HEK293 (cell line): Measurements from ENCODE around the gene NHSL2.

ENCODE experiments used
- CTCF ChIP-seq: fragments of 450-650 bp; formaldehyde crosslinking; IDR thresholded peaks from 2 replicates; pipeline ENCODE4 v1.5.1; 2016; ENCODE audit warnings: missing biosample characterization, missing genetic modification characterization
- IKZF3 ChIP-seq: fragments of 450-650 bp; IDR thresholded peaks from 2 replicates; pipeline ENCODE4 v1.5.0; 2018; ENCODE audit warnings: missing biosample characterization, mild to moderate bottlenecking, missing genetic modification characterization, moderate library complexity
- PRDM1 ChIP-seq: fragments of 450-650 bp; formaldehyde crosslinking; IDR thresholded peaks from 2 replicates; pipeline ENCODE4; 2016; ENCODE audit warnings: missing biosample characterization, missing genetic modification characterization
- ZBTB1 ChIP-seq: fragments of 450-650 bp; formaldehyde crosslinking; IDR thresholded peaks from 2 replicates; pipeline ENCODE4 v1.5.1; 2016; ENCODE audit warnings: missing biosample characterization, missing genetic modification characterization
- ZNF341 ChIP-seq: fragments of 450-650 bp; formaldehyde crosslinking; IDR thresholded peaks from 2 replicates; pipeline ENCODE4; 2016; ENCODE audit warnings: low read depth, missing biosample characterization, missing genetic modification characterization
- ZNF354C ChIP-seq: fragments of 450-650 bp; formaldehyde crosslinking; IDR thresholded peaks from 2 replicates; pipeline ENCODE4 v1.5.1; 2016; ENCODE audit warnings: missing biosample characterization, missing genetic modification characterization, low read depth, borderline replicate concordance
- ZNF404 ChIP-seq: fragments of 450-650 bp; formaldehyde crosslinking; IDR thresholded peaks from 2 replicates; pipeline ENCODE4 v1.5.1; 2017; ENCODE audit warnings: missing biosample characterization, missing genetic modification characterization
- ZNF449 ChIP-seq: fragments of 450-650 bp; formaldehyde crosslinking; IDR thresholded peaks from 2 replicates; pipeline ENCODE4 v1.5.1; 2017; ENCODE audit warnings: missing biosample characterization, mild to moderate bottlenecking, missing genetic modification characterization, moderate library complexity
- ZNF48 ChIP-seq: fragments of 450-650 bp; formaldehyde crosslinking; IDR thresholded peaks from 2 replicates; pipeline ENCODE4 v1.5.1; 2016; ENCODE audit warnings: missing biosample characterization, missing genetic modification characterization
- ZSCAN18 ChIP-seq: fragments of 450-650 bp; formaldehyde crosslinking; IDR thresholded peaks from 2 replicates; pipeline ENCODE4 v1.5.1; 2016; ENCODE audit warnings: missing biosample characterization, missing genetic modification characterization
- TF ChIP-seq, protein P1 (sequence below): fragments of 450-650 bp; formaldehyde crosslinking; IDR thresholded peaks from 2 replicates; pipeline ENCODE4 v1.5.1; 2017; ENCODE audit warnings: missing biosample characterization, missing genetic modification characterization

DNA sequence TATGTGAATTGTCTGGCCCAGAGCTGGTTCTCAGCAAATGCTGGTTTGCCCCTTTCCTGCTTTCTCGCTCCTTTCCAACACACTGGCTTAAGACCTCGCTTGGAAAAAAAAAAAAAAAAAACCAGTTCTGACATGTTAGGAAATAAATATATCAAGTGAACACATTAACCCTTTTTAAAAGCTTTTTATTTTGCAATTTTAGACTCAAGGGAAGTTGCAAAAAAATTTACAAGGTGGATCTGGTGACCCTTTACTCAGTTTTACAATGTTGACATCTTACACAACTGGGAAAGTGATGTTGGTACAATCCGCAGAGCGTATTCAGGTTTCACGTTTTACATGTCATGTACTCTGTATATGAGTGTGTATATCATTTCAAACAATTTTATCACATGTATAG is 121.0 kb downstream of the NHSL2 start:
- TF ChIP-seq PRDM1 (tag by site-specific recombination) = no peak
- no peak for TF ChIP-seq ZNF48 (tag by site-specific recombination)
- TF ChIP-seq ZBTB1 (tag by site-specific recombination) = no peak
- TF ChIP-seq ZSCAN18 (tag by site-specific recombination) = no peak
- no peak for TF ChIP-seq ZNF449
- TF ChIP-seq, protein P1, sequence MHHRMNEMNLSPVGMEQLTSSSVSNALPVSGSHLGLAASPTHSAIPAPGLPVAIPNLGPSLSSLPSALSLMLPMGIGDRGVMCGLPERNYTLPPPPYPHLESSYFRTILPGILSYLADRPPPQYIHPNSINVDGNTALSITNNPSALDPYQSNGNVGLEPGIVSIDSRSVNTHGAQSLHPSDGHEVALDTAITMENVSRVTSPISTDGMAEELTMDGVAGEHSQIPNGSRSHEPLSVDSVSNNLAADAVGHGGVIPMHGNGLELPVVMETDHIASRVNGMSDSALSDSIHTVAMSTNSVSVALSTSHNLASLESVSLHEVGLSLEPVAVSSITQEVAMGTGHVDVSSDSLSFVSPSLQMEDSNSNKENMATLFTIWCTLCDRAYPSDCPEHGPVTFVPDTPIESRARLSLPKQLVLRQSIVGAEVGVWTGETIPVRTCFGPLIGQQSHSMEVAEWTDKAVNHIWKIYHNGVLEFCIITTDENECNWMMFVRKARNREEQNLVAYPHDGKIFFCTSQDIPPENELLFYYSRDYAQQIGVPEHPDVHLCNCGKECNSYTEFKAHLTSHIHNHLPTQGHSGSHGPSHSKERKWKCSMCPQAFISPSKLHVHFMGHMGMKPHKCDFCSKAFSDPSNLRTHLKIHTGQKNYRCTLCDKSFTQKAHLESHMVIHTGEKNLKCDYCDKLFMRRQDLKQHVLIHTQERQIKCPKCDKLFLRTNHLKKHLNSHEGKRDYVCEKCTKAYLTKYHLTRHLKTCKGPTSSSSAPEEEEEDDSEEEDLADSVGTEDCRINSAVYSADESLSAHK = no peak
- no peak for TF ChIP-seq ZNF404
- TF ChIP-seq ZNF341 (tag by site-specific recombination) = no peak
- no peak for TF ChIP-seq ZNF354C (tag by site-specific recombination)
- TF ChIP-seq IKZF3 (tag by site-specific recombination) = no peak
- TF ChIP-seq CTCF (tag by site-specific recombination) = no peak
